Neuron (in vitro differentiated cells): ENCODE results near the gene DUT.

Source experiments
- H2AFZ ChIP-seq: one replicate; pipeline ENCODE4 v1.6.1; 2013; ENCODE audit warnings: low read depth, mild to moderate bottlenecking, inconsistent platforms, low read length, moderate library complexity
- H3K27me3 ChIP-seq: one replicate; pipeline ENCODE4 v1.6.1; 2013; ENCODE audit warnings: low read length; ENCODE audit not compliant: insufficient read depth
- H3K36me3 ChIP-seq: one replicate; pipeline ENCODE4 v1.6.1; 2013; ENCODE audit warnings: low read length; ENCODE audit not compliant: insufficient read depth
- H3K4me1 ChIP-seq: one replicate; pipeline ENCODE4 v1.6.1; 2013; ENCODE audit warnings: low read length; ENCODE audit not compliant: insufficient read depth
- H3K4me3 ChIP-seq: 2 replicates; pipeline ENCODE4 v1.5.1; 2013; ENCODE audit warnings: mild to moderate bottlenecking, low read length, moderate library complexity
- H3K9me3 ChIP-seq: one replicate; pipeline ENCODE4 v1.6.1; 2013; ENCODE audit warnings: low read length

Gene DUT

DNA sequence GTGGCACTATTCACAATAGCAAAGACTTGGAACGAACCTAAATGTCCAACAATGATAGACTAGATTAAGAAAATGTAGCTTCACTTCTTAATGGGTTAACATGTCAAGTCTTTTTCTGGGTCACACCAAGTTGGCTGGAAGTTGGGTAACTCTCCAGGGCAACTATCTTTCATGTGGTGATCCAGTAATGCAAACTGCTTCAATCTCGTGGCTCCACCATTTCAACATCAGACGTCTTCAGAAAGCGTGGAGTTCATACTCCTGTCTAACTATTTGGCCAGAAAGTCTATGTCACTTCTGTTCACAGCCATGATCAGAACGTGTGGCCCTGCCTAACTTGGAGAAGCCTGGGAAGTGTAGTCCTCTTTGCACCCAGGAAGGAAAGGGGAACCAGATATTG is 32.2 kb downstream of the DUT start:
- H3K4me1 ChIP-seq: peaks cover 6% of the 10 kb centered on the region
- H3K9me3 ChIP-seq: no peaks in the 10 kb centered on the region
- H2AFZ ChIP-seq: no peak overlapping the region
- H3K27me3 ChIP-seq: no peaks in the 10 kb centered on the region
- H3K36me3 ChIP-seq: no peaks in the 10 kb centered on the region
- H3K4me3 ChIP-seq: no peak overlapping the region

DNA sequence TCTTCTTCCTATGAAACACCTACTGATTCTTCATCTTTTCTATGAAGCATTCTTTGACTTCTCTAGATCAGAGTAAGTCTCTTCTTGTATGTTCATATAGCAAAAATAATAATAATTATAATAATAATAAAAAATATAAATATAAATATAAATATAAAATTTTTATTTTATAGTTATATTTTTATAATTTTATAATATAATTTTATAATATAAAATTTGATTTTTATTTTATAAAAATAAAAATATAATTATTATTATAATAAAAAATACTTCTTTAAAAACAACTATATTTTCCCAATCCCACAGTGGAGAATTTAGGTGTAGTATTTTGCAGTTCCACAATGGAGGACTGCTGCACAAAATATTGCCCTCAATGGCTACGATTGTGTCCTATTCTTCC is 34.3 kb downstream of the DUT start:
- H2AFZ ChIP-seq: no peak overlapping the region
- H3K9me3 ChIP-seq: no peaks in the 10 kb centered on the region
- H3K27me3 ChIP-seq: no peaks in the 10 kb centered on the region
- H3K4me1 ChIP-seq: no peaks in the 10 kb centered on the region
- H3K36me3 ChIP-seq: no peaks in the 10 kb centered on the region
- no peak overlapping the region for H3K4me3 ChIP-seq

DNA sequence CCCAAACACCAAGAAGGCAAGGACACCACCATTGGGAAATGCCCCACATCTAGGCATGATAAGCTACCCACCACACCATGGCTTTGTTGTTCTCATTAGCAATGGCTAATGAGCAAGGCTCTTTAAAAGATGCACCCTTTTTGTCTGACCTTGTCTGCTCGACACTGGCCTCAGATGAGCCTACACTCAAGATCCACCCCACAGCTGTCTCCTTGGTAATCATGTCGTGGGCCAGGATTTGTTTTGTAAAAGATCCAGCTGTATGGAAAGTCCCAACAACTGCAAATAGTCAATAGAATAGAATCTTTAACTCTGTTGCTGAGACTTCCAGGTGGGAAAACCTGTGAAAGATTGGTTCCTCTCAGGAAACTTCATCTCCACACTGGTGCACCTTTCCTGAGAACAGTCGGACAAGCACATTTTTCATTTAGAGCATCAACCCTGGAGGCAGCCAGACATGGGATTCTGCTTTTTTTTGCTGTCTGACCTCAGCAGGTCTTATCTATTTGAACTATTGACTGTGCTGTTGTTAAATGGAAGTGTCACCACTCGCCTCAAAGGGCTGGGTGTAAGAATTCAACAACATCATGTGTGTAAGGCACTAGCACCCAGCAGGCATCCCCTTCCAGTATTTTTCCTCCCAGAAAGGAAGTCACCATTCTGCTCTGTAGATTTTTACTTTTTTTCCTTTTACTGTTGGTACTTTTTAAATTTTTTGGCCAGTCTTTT is 35.5 kb downstream of the DUT start:
- Histone ChIP-seq H3K4me3 (no peak overlapping the region), H3K36me3 (no peaks in the 10 kb centered on the region), H3K9me3 (no peaks in the 10 kb centered on the region)

DNA sequence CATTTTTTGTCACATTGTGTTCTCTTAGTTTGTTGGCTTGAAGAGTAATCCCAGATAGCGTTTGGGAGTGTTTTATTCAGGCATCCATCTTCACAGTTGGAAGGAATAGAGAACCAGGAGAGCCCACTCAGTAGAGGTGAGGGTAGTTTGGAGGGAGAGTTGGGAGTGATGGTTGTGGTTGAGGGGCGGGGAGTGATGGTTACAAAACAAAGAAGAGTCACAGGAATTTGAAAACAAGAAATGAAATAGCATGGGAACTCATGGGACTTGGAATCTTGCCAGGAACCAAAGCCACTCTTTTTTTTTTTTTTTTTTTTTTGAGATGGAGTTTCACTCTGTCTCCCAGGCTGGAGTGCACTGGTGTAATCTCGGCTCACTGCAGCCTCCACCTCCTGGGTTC is 36.3 kb downstream of the DUT start:
- no peaks in the 10 kb centered on the region for H3K27me3 ChIP-seq
- H3K4me1 ChIP-seq: no peaks in the 10 kb centered on the region
- H2AFZ ChIP-seq: no peak overlapping the region
- H3K9me3 ChIP-seq: no peaks in the 10 kb centered on the region
- no peaks in the 10 kb centered on the region for H3K36me3 ChIP-seq
- H3K4me3 ChIP-seq: no peak overlapping the region

More for the DNA sequence above, 35.5 kb downstream of the DUT start:
- Histone ChIP-seq H3K4me1 (no peaks in the 10 kb centered on the region), H3K27me3 (no peaks in the 10 kb centered on the region), H2AFZ (no peak overlapping the region)

DNA sequence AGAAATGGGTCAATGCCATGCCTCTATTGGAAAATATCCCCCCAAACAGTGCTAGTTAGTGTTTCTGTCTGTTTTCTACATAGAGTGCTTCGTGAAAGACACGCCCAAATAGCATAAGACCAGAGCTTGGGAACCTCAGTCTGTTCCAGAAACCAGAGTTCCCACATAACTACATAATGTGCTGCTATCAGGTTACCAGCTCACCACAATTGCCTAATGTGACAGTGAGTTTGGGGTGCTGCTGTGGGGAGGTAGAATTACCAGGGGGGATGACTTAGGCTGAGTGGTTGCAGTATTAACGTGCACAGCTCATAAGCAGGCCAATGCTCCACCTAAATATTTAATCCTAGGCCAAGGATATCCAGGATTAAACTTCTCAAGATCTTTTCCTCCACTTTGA is 39.2 kb downstream of the DUT start:
- H3K9me3 ChIP-seq: peaks cover 2% of the 10 kb centered on the region
- no peak overlapping the region for H3K4me3 ChIP-seq
- no peaks in the 10 kb centered on the region for H3K4me1 ChIP-seq
- H3K36me3 ChIP-seq: no peaks in the 10 kb centered on the region
- peaks cover 3% of the 10 kb centered on the region for H3K27me3 ChIP-seq
- H2AFZ ChIP-seq: no peak overlapping the region

DNA sequence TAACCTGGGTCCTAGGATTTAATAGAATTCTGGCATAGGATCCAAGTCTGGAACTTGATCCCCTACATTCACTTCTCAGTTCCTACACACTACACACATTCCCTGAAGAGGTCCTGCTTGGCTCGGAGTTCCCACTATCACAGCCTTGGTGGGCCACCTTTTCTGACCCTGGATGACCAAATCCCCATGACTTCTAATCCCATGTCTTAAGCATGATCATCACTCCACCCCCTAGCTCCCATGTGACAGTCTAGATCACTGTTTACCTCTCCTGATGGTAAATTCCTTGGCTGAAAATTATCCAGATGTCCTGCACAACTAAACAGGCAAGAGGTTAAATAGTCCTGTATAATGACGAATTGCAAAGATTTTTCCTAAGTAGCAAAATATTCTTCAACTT is 40.3 kb downstream of the DUT start:
- Histone ChIP-seq H3K27me3 (peaks cover 3% of the 10 kb centered on the region), H3K4me3 (no peak overlapping the region), H3K9me3 (peaks cover 3% of the 10 kb centered on the region), H2AFZ (no peak overlapping the region), H3K36me3 (no peaks in the 10 kb centered on the region), H3K4me1 (no peaks in the 10 kb centered on the region)

DNA sequence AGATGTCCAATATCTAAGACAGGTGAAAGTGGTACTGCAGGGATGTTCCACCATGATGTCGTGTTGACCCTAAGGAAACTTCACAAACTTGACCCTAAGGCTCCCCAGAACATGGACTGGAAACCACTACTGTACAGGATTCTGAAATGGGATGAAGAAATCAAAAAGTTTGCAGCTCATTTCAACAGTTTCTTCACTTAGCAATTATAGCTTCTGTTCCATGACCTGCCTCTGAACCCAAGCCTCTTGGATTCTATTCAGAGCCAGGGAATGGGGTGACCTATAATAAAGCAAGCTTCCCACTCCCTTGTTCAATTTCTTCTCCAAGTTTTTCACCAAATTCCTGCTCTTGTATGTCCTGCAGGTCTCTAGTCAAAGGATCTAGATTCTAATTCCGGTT is 40.7 kb downstream of the DUT start:
- H3K9me3 ChIP-seq: peaks cover 3% of the 10 kb centered on the region
- H3K36me3 ChIP-seq: no peaks in the 10 kb centered on the region
- no peaks in the 10 kb centered on the region for H3K4me1 ChIP-seq
- H2AFZ ChIP-seq: no peak overlapping the region
- no peak overlapping the region for H3K4me3 ChIP-seq
- peaks cover 3% of the 10 kb centered on the region for H3K27me3 ChIP-seq

DNA sequence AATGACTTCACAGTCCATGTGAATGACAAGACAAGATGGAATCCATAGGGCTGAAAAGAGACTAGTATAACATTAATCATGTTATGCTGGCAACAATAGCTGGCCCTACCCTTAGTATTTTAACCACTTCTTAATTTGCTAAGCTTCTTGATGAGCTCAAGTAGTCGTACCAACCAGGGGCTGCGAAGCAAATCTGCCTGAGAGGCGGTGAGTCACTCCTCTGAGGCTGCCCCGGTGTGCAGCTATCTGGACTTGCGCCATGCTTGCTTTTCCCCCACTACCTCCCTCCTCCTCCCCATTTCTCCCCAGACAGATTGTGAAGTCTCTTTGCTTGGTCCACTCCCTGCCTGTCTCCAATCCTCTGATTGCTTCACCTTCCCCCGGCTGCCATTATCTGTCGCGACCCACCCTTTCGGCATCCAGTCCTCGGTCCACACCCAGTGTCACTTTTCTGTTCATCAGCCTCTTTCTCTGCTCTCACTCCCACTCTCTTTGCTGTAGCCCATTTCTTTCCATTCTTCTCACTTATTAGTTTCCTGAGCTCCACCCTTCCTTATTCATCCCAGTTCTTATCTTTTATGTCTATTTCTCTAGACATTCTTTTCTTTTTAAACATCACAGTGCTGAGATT is 42.7 kb downstream of the DUT start:
- no peaks in the 10 kb centered on the region for H3K4me1 ChIP-seq
- H2AFZ ChIP-seq: no peak overlapping the region
- peaks cover 3% of the 10 kb centered on the region for H3K9me3 ChIP-seq
- no peak overlapping the region for H3K4me3 ChIP-seq
- H3K36me3 ChIP-seq: no peaks in the 10 kb centered on the region
- H3K27me3 ChIP-seq: peaks cover 3% of the 10 kb centered on the region

DNA sequence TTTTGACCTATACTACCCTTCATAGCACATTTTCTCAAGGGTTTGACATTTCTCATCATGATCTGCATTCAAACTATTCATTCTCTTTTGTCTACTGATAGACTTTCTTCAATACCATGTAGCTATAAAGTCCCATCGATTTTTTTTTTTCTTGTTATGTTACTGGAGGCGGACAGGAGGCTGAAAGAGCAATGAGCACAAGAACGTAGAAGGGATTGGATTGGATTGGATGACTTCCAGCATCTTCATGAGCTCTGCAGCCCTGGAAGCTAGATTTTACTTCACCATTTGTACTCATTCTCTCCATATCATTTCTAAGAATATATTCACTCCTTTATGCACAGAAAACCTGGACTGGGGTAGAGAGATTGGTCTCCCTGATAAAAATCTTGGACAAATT is 43.2 kb downstream of the DUT start:
- Histone ChIP-seq H3K9me3 (peaks cover 3% of the 10 kb centered on the region), H3K4me3 (no peak overlapping the region)

DNA sequence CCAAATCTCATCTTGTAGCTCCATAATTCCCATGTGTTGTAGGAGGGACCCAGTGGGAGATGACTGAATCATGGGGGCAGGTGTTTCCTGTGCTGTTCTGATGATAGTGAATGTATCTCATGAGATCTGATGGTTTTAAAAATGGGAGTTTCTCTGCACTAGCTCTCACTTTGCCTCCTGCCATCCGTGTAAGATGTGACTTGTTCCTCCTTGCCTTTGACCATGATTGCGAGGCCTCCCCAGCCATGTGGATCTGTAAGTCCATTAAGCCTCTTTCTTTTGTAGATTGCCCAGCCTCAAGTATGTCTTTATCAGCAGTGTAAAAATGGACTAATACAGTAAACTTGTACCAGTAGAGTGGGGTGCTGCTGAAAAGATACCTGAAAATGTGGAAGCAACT is 44.5 kb downstream of the DUT start:
- Histone ChIP-seq H3K4me3 (no peak overlapping the region), H2AFZ (no peak overlapping the region), H3K9me3 (peaks cover 3% of the 10 kb centered on the region), H3K4me1 (no peaks in the 10 kb centered on the region), H3K36me3 (no peaks in the 10 kb centered on the region), H3K27me3 (peaks cover 3% of the 10 kb centered on the region)

More for the DNA sequence above, 43.2 kb downstream of the DUT start:
- no peak overlapping the region for H2AFZ ChIP-seq
- no peaks in the 10 kb centered on the region for H3K36me3 ChIP-seq
- peaks cover 3% of the 10 kb centered on the region for H3K27me3 ChIP-seq
- H3K4me1 ChIP-seq: no peaks in the 10 kb centered on the region

DNA sequence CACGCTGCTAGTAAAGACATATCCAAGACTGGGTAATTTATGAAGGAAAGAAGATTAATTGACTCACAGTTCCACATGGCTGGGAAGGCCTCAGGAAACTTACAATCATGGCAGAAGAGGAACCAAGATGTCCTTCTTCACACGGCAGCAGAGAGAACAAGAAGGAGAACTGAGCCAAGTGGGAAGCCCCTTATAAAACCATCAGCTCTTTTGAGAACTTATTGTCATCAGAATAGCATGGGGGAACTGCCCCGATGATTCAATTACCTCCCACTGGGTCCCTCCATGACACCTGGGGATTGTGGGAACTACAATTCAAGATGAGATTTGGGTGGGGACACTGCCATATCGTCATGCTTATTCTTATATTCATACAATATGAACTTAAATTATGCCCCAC is 49.0 kb downstream of the DUT start:
- no peaks in the 10 kb centered on the region for H3K4me1 ChIP-seq
- H3K4me3 ChIP-seq: no peak overlapping the region
- peaks cover 3% of the 10 kb centered on the region for H3K9me3 ChIP-seq
- H3K27me3 ChIP-seq: peaks cover 3% of the 10 kb centered on the region
- H3K36me3 ChIP-seq: no peaks in the 10 kb centered on the region
- no peak overlapping the region for H2AFZ ChIP-seq

DNA sequence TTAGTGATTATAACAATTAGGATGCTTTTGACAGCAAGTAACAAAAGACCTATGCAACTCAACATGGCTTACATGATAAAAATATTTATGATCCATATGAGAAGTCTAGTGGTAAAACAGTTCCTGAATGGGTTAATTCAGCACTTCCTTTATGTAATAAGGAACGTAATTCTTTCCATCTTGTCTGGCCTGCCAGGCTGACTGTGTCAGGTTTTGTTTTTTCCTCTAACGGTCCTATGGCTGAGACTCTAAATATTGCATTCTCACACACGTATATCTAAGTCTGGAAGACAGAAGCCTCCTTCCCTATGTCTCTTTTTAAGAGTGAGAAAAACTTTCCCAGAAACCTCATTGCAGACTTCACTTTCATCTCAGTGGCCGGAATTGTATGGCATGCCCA is 50.6 kb downstream of the DUT start:
- H3K4me1 ChIP-seq: no peaks in the 10 kb centered on the region
- no peak overlapping the region for H2AFZ ChIP-seq
- H3K36me3 ChIP-seq: no peaks in the 10 kb centered on the region
- no peaks in the 10 kb centered on the region for H3K9me3 ChIP-seq
- no peak overlapping the region for H3K4me3 ChIP-seq
- H3K27me3 ChIP-seq: no peaks in the 10 kb centered on the region

DNA sequence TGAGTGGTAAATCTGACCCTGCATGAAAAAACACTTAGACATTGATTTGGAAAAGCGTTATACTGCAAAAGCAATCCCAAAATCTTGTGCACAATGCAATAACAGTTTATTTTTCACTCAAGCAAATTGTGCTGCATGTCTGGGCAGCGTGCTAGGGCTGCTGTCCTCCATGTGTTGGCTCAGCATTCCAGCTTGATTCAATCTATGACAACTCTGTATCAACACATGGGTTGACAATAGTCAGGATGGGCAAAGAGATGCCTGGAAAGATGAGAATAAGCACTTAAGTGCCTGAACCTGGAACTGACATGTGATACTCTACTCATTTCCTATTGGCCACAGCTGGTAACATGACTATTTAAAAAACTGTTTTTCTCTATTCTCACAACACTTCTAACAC is 51.8 kb downstream of the DUT start:
- Histone ChIP-seq H3K4me1 (no peaks in the 10 kb centered on the region), H3K27me3 (no peaks in the 10 kb centered on the region), H3K9me3 (no peaks in the 10 kb centered on the region), H2AFZ (no peak overlapping the region), H3K36me3 (no peaks in the 10 kb centered on the region), H3K4me3 (no peak overlapping the region)

DNA sequence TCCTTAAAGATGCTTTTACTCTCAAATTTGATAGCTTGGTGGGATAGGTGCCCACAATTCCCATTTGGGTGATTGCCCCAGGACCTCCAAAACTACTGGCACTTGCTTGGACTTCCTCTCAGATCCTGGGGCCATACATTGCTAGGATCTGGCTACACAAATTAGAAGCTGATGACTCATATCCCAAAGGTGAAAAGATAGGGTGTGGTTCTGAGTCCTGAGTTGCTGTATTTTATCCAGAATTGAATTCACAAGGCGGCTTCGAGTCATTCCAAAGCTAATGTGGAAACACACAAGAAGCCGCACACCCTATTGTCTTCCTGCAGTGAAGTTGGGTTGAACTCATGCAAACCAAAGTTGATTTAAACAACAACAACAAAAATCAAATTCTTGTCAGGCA is 53.4 kb downstream of the DUT start:
- H2AFZ ChIP-seq: no peak overlapping the region
- no peak overlapping the region for H3K4me3 ChIP-seq
- H3K36me3 ChIP-seq: no peaks in the 10 kb centered on the region
- H3K4me1 ChIP-seq: no peaks in the 10 kb centered on the region
- no peaks in the 10 kb centered on the region for H3K27me3 ChIP-seq
- no peaks in the 10 kb centered on the region for H3K9me3 ChIP-seq
